Endothelial cell of umbilical vein (primary cell): ENCODE measurements around the gene DIP2C. TPM values are rescaled to one million over a fixed set of nuclear protein-coding genes. Genes with fewer than 3 reads are reported as not detected.
"Not testable (repeated sequence)": the region's sequence is repeated elsewhere in the genome, so short reads cannot be mapped to it uniquely, and the experiment has no call there.

Source experiments
- BruUV-seq: library from RNA; stranded (reverse); fragments of 400-500 nt; replicated peaks from 2 replicates; lab custom pipeline; 2021; lab: Mats Ljungman, UMichigan
- CTCF ChIA-PET: fragments of 300-600, 350-600 bp; sonication (Branson Sonifier 250); formaldehyde crosslinking; loops from one replicate; lab custom pipeline; 2021; ENCODE audit warnings: antibody characterized with exemption, inconsistent platforms; lab: Charles Lee
- POLR2A ChIA-PET: fragments of 300-600, 350-600 bp; sonication (Branson Sonifier 250); formaldehyde crosslinking; loops from one replicate; lab custom pipeline; 2021; ENCODE audit warnings: antibody characterized with exemption, inconsistent platforms; lab: Charles Lee
- DNase-seq: peaks from one replicate; pipeline ENCODE4 v3.0.0-alpha.2; 2011; ENCODE audit warnings: low read depth, low spot score
- FAIRE-seq: peaks from 2 replicates; lab custom pipeline; 2011; peaks lifted over from hg19 to GRCh38; lab: Jason Lieb, UNC
- H2AFZ ChIP-seq: 2 replicates; pipeline ENCODE4 v1.6.0; 2012; ENCODE audit warnings: low read depth, low read length, control low read depth, inconsistent platforms
- H3K27ac ChIP-seq: 2 replicates; pipeline ENCODE4 v1.5.1; 2011; ENCODE audit warnings: low read depth, mild to moderate bottlenecking, control low read depth, low read length, moderate library complexity; ENCODE audit not compliant: insufficient read depth
- H3K27me3 ChIP-seq, 2 experiments: 2 replicates each; pipeline versions ENCODE4 v1.6.0 to v1.6.1; 2011; ENCODE audit warnings: low read length in 2 of 2, mixed read lengths in 1 of 2; ENCODE audit not compliant: control insufficient read depth in 2 of 2, insufficient read depth in 2 of 2
- H3K36me3 ChIP-seq, 2 experiments: 2 replicates in 1 of 2; 3 replicates in 1 of 2; pipeline ENCODE4 v1.5.1; 2011; ENCODE audit warnings: low read length in 2 of 2, mild to moderate bottlenecking in 1 of 2, moderate library complexity in 1 of 2; ENCODE audit not compliant: control insufficient read depth in 2 of 2, insufficient read depth in 2 of 2; ENCODE audit errors: extremely low read depth in 1 of 2
- H3K4me1 ChIP-seq: 3 replicates; pipeline ENCODE4 v1.5.1; 2011; ENCODE audit warnings: mild to moderate bottlenecking, low read length; ENCODE audit not compliant: control insufficient read depth, insufficient read depth; ENCODE audit errors: extremely low read depth
- H3K4me2 ChIP-seq: 2 replicates; pipeline ENCODE4 v1.6.1; 2011; ENCODE audit warnings: low read length, control low read depth, mixed read lengths; ENCODE audit not compliant: insufficient read depth
- H3K4me3 ChIP-seq, 3 experiments: fragments of 200-600 bp in 1 of 3; sonication (generic), shearing (Covaris generic) in 1 of 3; replicated peaks in 1 of 3; 2 replicates each; pipeline ENCODE4 v1.5.1; 2011 to 2016; ENCODE audit warnings: control low read depth in 3 of 3, low read length in 3 of 3, mild to moderate bottlenecking in 2 of 3, inconsistent platforms in 1 of 3, low read depth in 1 of 3, moderate library complexity in 1 of 3; ENCODE audit not compliant: insufficient read depth in 1 of 3
- H3K79me2 ChIP-seq: 2 replicates; pipeline ENCODE4 v1.6.0; 2012; ENCODE audit warnings: low read length, inconsistent platforms; ENCODE audit not compliant: control insufficient read depth, insufficient read depth
- H3K9ac ChIP-seq: replicated peaks from 2 replicates; pipeline ENCODE3; 2011; ENCODE audit warnings: low read length, control low read depth; ENCODE audit not compliant: insufficient read depth; ENCODE audit errors: extremely low read depth
- H3K9me1 ChIP-seq: replicated peaks from 3 replicates; pipeline ENCODE4 v1.6.0; 2011; ENCODE audit warnings: mild to moderate bottlenecking, low read length; ENCODE audit not compliant: control insufficient read depth, insufficient read depth; ENCODE audit errors: extremely low read depth
- H3K9me3 ChIP-seq: replicated peaks from 2 replicates; pipeline ENCODE4 v1.5.1; 2012; ENCODE audit warnings: low read length, inconsistent platforms; ENCODE audit not compliant: control insufficient read depth, insufficient read depth
- H4K20me1 ChIP-seq: replicated peaks from 2 replicates; pipeline ENCODE3; 2011; ENCODE audit warnings: mild to moderate bottlenecking, low read length; ENCODE audit not compliant: control insufficient read depth, insufficient read depth; ENCODE audit errors: extremely low read depth
- EZH2 ChIP-seq: IDR thresholded peaks from 2 replicates; pipeline ENCODE4 v1.6.1; 2012; ENCODE audit warnings: borderline replicate concordance, low read depth, mild to moderate bottlenecking, moderate library complexity, low read length, inconsistent platforms; ENCODE audit not compliant: severe bottlenecking
- FOS ChIP-seq: IDR thresholded peaks from 2 replicates; pipeline ENCODE4 v1.6.1; 2011; ENCODE audit warnings: mild to moderate bottlenecking, low read length, moderate library complexity, borderline replicate concordance; ENCODE audit not compliant: insufficient read depth
- GATA2 ChIP-seq: IDR thresholded peaks from 2 replicates; pipeline ENCODE4 v1.7.0; 2011; ENCODE audit warnings: low read depth, mild to moderate bottlenecking, moderate library complexity, mixed read lengths, low read length; ENCODE audit not compliant: insufficient read length, insufficient read depth
- JUN ChIP-seq: IDR thresholded peaks from 2 replicates; pipeline ENCODE4 v1.6.1; 2011; ENCODE audit warnings: borderline replicate concordance, low read depth; ENCODE audit not compliant: insufficient read length, insufficient read depth
- MYC ChIP-seq: IDR thresholded peaks from one replicate; pipeline ENCODE4 v1.6.1; 2011; ENCODE audit warnings: mild to moderate bottlenecking, low read depth, low read length
- POLR2A ChIP-seq: IDR thresholded peaks from 2 replicates; pipeline ENCODE4 v1.6.1; 2012; ENCODE audit warnings: low read depth, mild to moderate bottlenecking, control low read depth, low read length
- POLR2AphosphoS5 ChIP-seq: IDR thresholded peaks from 2 replicates; pipeline ENCODE4 v1.6.1; 2012; ENCODE audit warnings: low read depth, mild to moderate bottlenecking, control low read depth, low read length, moderate library complexity; ENCODE audit not compliant: insufficient read depth
- dilution Hi-C: fragments of 300-500 bp; cut with MboI; formaldehyde crosslinking; loops from one replicate; pipeline ENCODE4 v1.15.0; 2019; ENCODE audit warnings: low sequenced_read_pairs; ENCODE audit not compliant: extremely low pct_ligation_motif_present
- intact Hi-C: fragments of 100-400 bp; cut with micrococcal nuclease; formaldehyde crosslinking; loops from one replicate; pipeline ENCODE4 v1.10.0; 2022
- polyA plus RNA-seq, 4 experiments: library from polyadenylated mRNA; depleted of rRNA in 3 of 4; stranded (reverse) in 3 of 4; unstranded in 1 of 4; fragments of >200 nt; gene quantifications; 2 replicates each; pipeline versions ENCODE4 v1.2.1 to v1.2.3, GENCODE V29; 2011 to 2012; ENCODE audit warnings: missing spikeins in 1 of 4
- total RNA-seq: library from RNA; stranded (reverse); gene quantifications from 2 replicates; pipeline ENCODE4 v1.2.3, GENCODE V29; 2021
- TF ChIP-seq, protein P1 (sequence below), 2 donors: IDR thresholded peaks; 1 replicate in 1 of 2; 2 replicates in 1 of 2; pipeline ENCODE4 v1.5.1; 2011; ENCODE audit warnings: low read length in 2 of 2, mild to moderate bottlenecking in 2 of 2, moderate library complexity in 2 of 2, control low read depth in 1 of 2, inconsistent platforms in 1 of 2, low read depth in 1 of 2; ENCODE audit not compliant: insufficient read depth in 1 of 2; ENCODE audit errors: extremely low read depth in 1 of 2
- TF ChIP-seq, protein P2 (sequence below): IDR thresholded peaks from 2 replicates; pipeline ENCODE4 v1.6.1; 2011; ENCODE audit not compliant: insufficient read depth, insufficient read length

DIP2C gene
- total and polyA plus RNA-seq, 2 donors (not counting 3 experiments of a cell fraction or from before 2014, with no cell fraction given) = 3.6 to 10.7 TPM

GRCh38 chr10:632155-632806 is 57.2 kb downstream of the DIP2C start:
- H3K9me3 ChIP-seq, CTCF ChIA-PET, H4K20me1 ChIP-seq, H2AFZ ChIP-seq, POLR2A ChIA-PET, BruUV-seq, H3K27ac ChIP-seq, H3K27me3 ChIP-seq, H3K79me2 ChIP-seq, H3K36me3 ChIP-seq, H3K9me1 ChIP-seq, H3K9ac ChIP-seq, dilution Hi-C loops, H3K4me2 ChIP-seq, DNase-seq, H3K4me1 ChIP-seq, FAIRE-seq, H3K4me3 ChIP-seq, intact Hi-C loops: not testable (repeated sequence)

GRCh38 chr10:631266-631665 is 58.2 kb downstream of the DIP2C start:
- H3K4me3 ChIP-seq = no peak overlapping the region
- no peak overlapping the region for H3K4me2 ChIP-seq
- POLR2A ChIA-PET = no interaction called here
- H3K79me2 ChIP-seq = no peaks in the 10 kb centered on the region
- H3K9me1 ChIP-seq = no peaks in the 10 kb centered on the region
- dilution Hi-C loops (no loop called here), intact Hi-C loops (no loop called here)
- H3K4me1 ChIP-seq = no peaks in the 10 kb centered on the region
- no TSS peak for BruUV-seq
- no peak overlapping the region for H2AFZ ChIP-seq
- H4K20me1 ChIP-seq = no peaks in the 10 kb centered on the region
- no peak overlapping the region for H3K9ac ChIP-seq
- DNase-seq = no peak
- no peaks in the 10 kb centered on the region for H3K27me3 ChIP-seq
- no peaks in the 10 kb centered on the region for H3K36me3 ChIP-seq
- CTCF ChIA-PET = no interaction called here
- no peak overlapping the region for H3K27ac ChIP-seq
- TF ChIP-seq POLR2AphosphoS5 (no peak), FOS (no peak), GATA2 (no peak), MYC (no peak), JUN (no peak), POLR2A (no peak), EZH2 (no peak)
- TF ChIP-seq, protein P1, sequence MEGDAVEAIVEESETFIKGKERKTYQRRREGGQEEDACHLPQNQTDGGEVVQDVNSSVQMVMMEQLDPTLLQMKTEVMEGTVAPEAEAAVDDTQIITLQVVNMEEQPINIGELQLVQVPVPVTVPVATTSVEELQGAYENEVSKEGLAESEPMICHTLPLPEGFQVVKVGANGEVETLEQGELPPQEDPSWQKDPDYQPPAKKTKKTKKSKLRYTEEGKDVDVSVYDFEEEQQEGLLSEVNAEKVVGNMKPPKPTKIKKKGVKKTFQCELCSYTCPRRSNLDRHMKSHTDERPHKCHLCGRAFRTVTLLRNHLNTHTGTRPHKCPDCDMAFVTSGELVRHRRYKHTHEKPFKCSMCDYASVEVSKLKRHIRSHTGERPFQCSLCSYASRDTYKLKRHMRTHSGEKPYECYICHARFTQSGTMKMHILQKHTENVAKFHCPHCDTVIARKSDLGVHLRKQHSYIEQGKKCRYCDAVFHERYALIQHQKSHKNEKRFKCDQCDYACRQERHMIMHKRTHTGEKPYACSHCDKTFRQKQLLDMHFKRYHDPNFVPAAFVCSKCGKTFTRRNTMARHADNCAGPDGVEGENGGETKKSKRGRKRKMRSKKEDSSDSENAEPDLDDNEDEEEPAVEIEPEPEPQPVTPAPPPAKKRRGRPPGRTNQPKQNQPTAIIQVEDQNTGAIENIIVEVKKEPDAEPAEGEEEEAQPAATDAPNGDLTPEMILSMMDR (IDR thresholded peaks at IDR 0.05; ENCODE audit: extremely low read depth in 1 of 2, insufficient read depth in 1 of 2, low read depth in 1 of 2, low read length in 2 of 2) = no peak
- TF ChIP-seq, protein P2, sequence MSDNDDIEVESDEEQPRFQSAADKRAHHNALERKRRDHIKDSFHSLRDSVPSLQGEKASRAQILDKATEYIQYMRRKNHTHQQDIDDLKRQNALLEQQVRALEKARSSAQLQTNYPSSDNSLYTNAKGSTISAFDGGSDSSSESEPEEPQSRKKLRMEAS = no peak
- FAIRE-seq = no peak
- no peaks in the 10 kb centered on the region for H3K9me3 ChIP-seq
